ENCODE results near the gene TIMM17A.
A peak's percentile ranks its signal among the peaks of the same experiment; 100 is the strongest.

The TIMM17A gene

DNA sequence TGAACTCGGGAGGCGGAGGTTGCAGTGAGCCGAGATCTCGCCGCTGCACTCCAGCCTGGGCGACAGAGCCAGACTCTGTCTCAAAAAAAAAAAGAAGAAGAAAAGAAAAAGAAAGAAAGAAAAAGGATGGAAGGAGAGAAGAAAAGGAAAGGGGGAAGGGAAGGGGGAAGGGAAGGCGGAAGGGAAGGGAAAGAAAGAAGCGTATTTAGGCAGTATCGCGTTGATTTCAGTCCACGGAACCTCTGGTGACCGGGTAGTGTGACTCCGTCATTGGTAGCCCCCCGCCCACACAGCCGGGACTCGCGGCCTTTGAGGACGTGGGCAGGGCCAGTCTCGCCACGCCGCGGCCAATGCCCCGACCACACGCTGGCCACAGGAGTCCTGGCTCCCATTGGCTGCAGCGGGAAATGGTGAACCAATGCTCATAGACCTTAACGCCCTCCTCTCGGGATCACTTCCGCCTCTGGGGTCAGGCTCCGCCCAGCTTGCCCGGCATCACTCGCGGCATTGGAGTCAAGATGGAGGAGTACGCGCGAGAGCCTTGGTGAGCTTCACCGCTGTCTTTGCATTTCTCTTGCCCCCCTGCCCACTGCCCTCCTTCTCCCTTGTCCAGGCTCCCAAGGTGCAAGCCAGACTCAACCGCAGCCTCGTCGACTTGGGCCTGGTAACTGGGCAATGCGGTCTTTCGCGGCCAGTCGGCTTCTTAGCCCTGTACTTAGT, at the start of gene TIMM17A:
Gene TIMM17A, plus strand, starts transcription at position 495 of the 720 bp plus-strand sequence. Its CDS starts 24 bp downstream, at position 519.
- peak; percentile 82 to 84 (median 82) for DNase-seq (ENCODE audit: low read depth in 3 of 3)

DNA sequence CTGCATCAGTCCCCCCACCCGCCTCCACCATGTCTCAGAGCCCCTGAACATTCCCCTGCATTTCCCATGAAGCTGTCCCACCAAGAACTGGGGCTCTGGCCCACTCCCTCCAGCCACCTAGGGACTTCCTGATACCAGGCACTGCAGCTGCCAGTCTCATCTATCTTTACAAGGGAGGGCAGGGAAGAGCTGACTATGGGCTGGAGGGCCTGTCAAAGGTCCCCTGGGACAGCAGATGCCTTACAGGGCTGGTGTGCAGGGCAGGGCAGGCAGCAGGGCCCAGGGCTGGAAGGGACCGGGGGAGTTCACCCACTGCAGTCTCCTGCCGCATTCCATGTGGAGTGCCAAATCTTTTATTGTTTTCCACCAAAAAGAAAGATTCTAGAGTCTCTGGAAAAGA, 49.0 kb upstream of the TIMM17A start:
- no peak for DNase-seq (ENCODE audit: low read depth in 3 of 3)

DNA sequence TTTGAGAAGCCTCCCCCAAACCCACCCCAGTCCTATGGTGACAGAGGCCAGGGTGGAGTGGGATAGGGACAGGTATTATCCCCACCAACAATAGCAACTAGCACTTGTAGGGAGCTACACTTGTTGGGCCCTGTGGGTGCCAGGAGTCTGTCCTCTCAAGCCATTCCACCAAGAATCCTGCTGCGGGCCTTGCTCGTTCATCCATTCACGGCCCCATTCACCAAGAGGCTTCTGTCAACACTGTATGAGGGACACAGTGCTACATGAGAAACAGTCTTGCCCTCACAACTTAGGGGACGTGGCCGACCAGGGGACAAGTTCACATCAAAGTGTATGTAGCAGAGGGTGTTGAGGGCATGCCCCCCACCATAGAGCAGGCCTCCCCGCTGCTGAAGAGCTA, 47.7 kb upstream of the TIMM17A start:
- DNase-seq (ENCODE audit: low read depth in 3 of 3) = no peak

DNA sequence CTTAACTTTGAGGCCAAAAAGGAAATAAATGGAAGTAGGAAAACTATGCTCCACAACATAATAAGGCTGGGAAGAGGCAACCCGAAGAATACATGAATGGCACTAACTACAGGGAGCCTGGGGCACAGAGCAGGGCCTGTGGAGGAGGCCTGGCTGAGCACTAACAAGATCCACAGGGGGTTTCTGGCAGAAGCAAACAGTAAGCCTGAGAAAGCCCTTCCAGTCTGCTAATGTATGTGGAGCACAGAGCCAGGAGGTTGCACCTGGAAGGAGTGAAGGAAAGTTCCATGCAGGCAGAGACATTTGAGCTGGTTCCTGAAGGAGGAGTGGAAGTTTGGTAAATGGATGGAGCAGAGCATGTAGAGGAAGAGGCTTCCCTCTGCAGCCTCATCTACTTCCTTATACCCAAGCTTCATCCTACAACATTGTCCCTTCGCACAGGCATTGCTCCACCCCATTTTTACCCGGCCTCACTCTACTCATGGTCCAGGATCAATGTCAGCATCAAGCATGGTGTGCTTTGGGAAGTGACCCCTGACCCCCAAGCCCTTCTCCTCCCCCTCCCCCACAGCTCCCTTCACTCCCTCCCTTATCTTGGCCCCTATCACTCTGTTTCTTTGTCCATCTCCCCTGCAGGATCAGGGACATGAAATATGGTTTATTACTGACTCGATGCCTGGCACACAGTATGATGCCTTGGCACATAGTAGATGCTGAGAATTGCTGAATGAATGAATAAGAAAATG, 43.3 kb upstream of the TIMM17A start:
- DNase-seq (ENCODE audit: low read depth in 3 of 3) = no peak

DNA sequence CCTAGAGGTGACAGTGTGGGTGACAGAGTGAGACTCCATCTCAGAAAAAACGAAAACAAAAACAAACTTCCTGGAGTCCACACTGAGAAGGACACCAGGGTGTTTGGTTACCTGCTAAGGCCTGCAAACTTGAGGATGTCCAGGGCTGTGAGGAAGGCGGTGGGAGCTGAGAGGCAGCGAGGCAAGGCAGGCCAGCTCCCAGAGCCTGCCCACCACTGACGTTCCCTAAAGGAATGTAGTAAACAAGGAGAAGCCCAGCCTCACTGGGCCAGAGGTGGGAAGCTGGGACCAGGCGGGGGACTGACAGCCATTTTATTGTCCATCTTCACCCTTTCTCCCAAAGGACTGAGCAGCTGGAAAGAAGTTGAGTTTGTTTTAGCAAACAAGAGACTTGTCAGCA, 42.5 kb upstream of the TIMM17A start:
- no peak for DNase-seq (ENCODE audit: low read depth in 3 of 3)

DNA sequence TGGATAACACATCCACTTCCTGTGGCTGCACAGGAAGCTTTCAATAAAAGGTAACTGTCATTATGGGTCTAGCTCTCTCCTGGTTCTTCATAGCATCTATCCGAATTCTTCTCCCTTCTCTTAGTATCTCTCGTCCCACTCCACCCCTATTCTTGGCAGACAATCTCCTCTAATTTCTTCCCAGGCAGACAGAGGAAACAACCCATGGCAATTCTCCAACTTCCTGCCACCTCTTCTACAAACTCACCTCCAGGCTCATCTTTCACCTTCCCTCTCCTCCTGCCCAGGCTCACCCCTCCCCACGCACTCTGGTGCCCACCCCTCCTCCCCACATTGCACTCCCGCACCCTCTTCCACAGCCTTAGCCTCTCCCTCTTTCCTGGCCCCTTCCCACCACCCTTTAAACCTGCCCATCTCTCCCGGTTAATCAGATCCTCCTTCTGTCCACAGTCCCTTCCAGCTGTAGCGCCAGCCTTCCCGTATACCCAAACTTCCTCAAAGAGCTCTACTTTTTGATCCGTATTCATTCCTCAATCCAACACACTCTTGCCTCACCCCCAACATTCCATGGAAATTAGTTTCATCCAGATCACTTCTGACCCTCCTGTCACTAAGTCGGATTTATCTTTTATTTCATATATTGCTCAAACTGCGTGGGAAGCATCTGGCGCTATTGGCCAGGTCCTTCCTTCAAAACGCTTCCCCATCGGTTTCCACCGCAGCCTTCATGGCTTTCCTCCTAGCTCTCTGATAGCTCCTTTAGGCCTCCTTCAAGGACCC, 40.7 kb upstream of the TIMM17A start:
- DNase-seq (ENCODE audit: low read depth in 3 of 3) = no peak

GRCh38 chr1:201916649-201917249, 38.6 kb upstream of the TIMM17A start:
- DNase-seq (ENCODE audit: low read depth in 3 of 3) = no peak

- no peak for DNase-seq (ENCODE audit: low read depth in 3 of 3)
Measured at GRCh38 chr1:201917362-201918033, 37.8 kb upstream of the TIMM17A start.

DNA sequence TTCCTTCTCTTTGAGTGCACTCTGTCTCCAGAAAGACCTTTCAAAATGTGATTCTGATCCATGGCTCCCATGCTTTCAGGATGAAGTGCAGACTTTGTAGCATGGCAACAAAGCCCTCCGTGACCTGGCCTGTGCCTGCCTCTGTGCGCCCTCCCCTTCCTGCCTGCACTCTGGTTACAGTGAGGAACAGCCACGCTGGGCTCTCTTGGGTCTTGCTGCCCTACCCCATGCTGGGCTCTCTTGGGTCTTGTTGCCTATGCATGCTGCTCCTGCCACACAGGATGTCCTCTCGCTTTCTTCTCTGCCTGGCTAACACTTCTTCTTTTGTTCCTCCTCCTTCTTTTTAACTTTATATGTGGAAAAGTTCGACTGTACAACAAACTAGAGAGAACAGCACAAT, 37.0 kb upstream of the TIMM17A start:
- no peak for DNase-seq (ENCODE audit: low read depth in 3 of 3)

DNA sequence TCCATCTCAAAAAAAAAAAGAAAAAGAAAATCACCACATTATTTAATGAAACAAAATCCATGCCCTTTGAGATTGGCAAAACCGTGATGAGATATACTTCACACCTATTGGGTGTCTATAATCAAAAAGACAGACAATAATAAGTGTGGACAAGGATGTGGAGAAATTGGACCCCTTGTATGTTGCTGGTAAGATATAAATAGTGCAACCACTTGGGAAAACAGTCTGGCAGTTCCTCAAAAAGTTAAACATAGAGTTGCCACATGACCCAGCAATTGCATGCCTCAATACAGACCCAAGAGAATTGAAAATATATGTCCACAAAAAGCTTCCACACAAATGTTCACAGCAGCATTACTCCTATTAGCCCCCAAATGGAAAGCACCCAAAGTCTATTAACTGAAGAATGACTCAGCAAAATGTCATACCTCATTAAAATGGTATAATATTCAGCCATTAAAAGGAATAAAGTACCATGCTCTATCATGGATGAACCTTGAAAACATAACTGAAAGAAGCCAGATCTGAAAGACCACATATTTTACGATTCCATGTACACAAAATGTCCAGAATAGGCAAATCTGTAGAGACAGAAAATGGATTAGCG, 33.2 kb upstream of the TIMM17A start:
- no peak for DNase-seq (ENCODE audit: low read depth in 3 of 3)

GRCh38 chr1:201925301-201925567, 30.1 kb upstream of the TIMM17A start:
- DNase-seq (ENCODE audit: low read depth in 3 of 3) = no peak

DNA sequence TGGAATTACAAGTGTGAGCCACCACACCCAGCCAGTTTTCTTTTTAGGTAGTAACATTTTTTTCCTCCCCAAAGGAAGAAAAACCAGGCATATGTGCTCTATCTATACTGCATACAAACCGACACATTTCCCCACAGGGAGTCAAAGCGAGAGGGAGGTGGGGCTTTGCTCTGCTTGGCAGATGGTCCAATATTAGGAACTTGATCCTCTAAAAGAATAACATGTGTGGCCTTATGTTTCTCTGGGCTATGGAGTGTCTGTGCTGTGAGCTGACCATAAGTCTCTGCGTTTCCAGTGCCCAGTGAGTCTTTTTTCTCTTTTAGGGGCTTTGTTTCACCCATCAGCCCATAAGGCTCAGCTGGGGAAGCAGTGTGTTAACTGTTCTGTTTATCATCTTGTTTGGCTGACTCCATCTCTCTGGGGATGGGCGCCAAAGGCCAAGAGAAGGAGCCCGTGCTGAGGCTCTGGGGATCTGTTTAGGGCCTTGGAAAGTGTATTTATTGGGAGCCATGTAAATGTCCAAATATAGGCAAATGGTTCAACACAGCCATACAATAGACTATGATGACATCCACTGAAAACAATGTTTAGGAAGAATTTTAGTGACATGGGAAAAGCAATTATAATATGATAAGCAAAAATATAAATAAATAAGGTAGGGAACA, 29.2 kb upstream of the TIMM17A start:
- no peak for DNase-seq (ENCODE audit: low read depth in 3 of 3)

DNA sequence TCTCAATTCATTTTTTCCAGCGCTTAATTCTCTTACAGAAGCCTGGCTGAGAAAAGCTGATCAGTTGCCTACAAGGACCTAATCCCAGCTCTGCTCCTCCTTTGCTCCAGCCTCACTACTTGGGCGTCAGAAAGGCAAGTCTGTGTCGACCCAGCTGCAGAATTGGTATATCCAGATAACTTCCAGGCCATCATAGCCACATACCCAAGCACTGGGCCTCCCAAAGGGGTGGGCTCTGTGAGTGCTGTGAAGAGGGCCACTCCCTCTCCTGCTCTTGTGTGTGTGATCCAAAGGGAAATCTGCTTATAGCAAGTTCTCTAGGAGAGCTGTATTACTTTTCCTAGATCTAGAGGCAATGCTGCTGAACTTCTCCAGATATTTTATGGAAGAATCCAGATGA, 27.0 kb upstream of the TIMM17A start:
- no peak for DNase-seq (ENCODE audit: low read depth in 3 of 3)

GRCh38 chr1:201930137-201930536, 25.2 kb upstream of the TIMM17A start:
- no peak for DNase-seq (ENCODE audit: low read depth in 3 of 3)

DNA sequence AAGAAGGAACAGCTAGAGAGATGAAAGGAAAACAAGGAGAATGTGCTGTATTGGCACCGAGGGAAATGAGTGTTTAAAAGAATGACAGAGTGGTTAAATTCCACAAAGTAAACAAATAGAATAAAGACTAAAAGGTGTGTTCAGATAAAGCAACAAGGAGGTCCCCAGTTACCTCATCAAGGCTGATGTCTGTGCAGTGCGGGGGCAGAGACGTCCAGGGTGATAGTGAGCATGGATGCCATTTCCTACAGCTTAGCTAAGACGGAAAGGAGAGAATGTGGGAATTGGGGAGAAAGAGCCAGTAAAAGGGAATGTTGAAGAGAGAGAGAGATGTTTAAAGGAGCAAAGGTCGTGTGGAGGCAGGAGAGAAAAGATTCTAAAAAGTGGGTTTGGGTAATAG, 24.5 kb upstream of the TIMM17A start:
- no peak for DNase-seq (ENCODE audit: low read depth in 3 of 3)

GRCh38 chr1:201933840-201934430, 21.4 kb upstream of the TIMM17A start:
- DNase-seq (ENCODE audit: low read depth in 3 of 3) = no peak

DNA sequence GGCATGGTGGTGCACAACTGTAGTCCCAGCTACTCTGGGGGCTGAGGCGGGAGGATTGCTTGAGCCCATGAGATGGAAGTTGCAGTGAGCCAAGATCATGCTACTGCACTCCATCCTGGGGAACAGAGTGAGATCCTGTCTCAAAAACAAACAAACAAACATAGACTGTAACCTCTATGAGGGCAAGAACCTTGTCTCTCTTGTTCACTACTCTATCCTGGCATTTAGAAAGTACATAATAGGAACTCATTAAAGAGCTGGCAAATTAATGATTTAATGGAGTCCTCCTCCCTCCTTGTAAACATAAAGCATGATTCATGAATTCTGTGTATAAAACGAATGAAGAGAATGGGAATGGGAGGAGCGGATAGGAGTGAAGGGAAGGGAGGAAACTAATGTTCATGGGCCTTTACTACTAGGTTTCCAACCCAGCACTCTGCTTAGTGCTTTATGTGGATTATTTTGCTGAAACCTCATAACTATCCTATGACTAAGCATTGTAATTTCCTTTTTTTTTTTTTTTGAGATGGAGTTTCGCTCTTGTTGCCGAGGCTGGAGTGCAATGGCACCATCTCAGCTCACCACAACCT, 17.6 kb upstream of the TIMM17A start:
- no peak for DNase-seq (ENCODE audit: low read depth in 3 of 3)

DNA sequence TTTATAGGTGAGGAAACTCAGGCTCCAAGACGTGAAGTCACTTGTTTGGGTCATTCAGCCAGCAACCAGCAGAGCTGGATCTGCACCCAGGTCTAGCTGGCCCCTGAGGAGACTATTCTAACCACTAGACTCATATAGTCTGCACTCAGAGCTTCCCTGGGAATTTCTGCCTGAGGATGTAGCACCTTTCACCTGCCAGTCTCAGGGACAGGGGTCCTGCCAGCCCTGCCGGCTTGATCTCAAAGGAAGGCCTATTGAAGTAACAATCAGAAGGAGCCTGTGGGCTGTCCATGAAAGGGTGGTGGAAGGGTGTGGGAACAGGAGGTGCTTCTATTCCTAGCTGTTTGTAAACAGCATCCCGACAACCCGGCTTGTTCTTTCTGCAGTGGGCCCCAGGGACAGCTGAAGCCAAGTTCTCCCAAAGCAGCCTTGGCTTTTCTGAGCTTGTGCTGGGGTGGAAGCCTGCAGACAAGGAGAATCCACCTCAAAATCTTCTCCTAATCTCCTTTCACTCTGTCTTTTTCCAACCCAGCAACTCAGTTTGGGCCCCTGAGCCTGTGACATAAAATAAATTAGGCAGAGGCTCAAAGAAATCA, 16.8 kb upstream of the TIMM17A start:
- no peak for DNase-seq (ENCODE audit: low read depth in 3 of 3)

DNA sequence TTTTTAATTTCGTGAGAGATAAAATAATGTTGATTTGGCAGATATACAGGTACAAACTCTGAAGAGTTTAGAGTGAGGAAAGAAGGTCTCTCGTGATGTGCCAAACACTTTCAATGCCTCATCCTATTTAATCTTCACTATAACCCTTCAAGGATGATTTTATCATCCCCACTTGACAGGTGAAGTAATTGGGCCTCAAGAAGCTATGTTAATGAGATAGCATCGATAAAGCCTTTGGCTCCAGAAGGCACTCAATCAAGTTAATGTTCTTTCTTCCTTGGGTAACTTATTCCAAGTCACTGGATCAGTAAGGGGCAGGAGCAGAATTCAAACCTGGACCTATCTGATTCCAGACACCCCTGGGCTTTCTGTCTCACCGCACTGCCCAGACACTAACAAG, 16.2 kb upstream of the TIMM17A start:
- no peak for DNase-seq (ENCODE audit: low read depth in 3 of 3)

DNA sequence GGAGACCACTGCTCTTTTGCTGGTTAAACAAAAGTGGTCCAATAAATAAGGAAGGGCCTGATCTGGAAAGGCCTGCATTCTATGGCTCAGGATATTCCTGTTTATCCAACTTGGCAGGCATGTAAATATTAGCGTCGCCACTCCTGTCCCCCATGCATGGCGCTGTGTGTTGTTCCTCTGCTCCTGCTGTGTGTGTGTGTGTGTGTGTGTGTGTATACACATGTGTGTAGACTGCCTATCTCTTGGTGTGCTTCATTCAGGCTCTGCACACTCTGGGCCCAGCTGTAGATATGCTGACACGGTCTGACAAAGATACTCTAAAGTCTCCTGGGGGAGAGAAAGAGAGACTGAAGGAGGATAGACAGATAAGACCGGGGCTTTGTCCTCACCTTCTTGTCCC, 15.7 kb upstream of the TIMM17A start:
- DNase-seq (ENCODE audit: low read depth in 3 of 3) = no peak
